ENCODE measurements around the gene LRP8.

The LRP8 gene

DNA sequence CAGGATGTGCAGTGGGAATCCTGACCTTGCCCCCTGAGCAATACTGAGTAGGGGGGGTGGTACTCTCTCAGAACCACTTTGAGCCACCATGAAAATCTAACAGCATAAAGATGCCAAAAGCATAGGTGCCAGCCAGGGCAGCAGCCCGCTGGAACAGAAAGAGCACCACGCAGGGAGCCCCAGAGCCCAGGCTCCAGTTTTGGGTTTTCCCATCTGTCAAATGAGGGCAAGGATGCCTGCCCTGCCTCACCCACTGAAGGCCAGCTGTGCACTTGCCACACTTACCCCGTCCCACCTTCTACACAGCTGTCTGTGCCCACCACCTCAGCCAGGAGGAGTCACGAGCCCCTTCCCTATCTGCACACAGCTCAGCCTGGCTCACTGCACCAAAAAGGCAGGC lies 20.8 kb downstream of the LRP8 start:
- DNase-seq: no peak

DNA sequence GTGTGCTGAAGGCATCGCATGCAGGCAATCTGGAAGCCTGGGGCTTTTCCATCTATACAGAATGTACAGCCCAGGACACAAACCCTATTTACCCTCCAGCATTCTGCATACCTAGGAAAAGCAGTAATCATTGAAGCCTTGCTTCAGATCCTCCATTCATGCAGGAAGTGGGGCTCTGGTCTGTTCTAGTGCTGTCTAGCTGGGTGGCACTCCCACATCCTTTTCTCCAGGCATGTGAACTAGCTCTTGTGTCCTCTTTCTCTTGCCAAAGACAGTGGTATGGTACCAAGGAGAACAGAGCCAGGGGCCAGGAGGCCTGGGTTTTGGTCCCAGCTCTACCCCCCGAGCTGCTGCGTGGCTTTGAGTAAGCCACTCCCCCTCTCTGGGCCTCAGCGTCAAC lies 21.7 kb downstream of the LRP8 start:
- peak in 2 of 58 donors; percentile 7 to 58 for DNase-seq

GRCh38 chr1:53305650-53306049 lies 22.2 kb downstream of the LRP8 start:
- no peak for DNase-seq

DNA sequence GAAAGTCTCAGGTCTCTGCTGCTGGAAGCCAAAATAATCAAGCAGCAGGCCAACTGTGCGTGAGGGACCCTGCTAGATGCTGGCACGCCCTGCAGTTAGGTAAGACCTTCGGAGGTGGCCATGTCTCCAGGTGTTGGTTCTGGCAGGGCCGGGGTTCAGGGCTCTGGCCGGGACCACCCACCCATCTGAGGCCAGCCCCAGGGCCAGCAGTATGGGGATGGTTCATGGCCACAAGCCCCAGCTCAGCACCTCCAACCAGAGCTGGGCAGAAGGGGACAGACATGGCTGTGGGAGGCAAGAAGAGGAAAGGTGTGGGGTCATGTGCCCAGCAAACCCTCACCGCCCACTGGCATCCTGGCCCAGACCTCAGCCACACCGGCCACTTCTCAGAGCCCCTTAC lies 23.3 kb downstream of the LRP8 start:
- no peak for DNase-seq

- DNase-seq: peak in 23 of 58 donors; percentile 9 to 61 (median 29)
Observed at GRCh38 chr1:53303726-53304515, 23.9 kb downstream of the LRP8 start.

- no peak for DNase-seq
Observed at GRCh38 chr1:53303243-53303642, 24.6 kb downstream of the LRP8 start.

- no peak for DNase-seq
Observed at GRCh38 chr1:53299233-53299632, 28.6 kb downstream of the LRP8 start.

GRCh38 chr1:53298045-53298637 lies 29.7 kb downstream of the LRP8 start:
- DNase-seq: no peak

DNA sequence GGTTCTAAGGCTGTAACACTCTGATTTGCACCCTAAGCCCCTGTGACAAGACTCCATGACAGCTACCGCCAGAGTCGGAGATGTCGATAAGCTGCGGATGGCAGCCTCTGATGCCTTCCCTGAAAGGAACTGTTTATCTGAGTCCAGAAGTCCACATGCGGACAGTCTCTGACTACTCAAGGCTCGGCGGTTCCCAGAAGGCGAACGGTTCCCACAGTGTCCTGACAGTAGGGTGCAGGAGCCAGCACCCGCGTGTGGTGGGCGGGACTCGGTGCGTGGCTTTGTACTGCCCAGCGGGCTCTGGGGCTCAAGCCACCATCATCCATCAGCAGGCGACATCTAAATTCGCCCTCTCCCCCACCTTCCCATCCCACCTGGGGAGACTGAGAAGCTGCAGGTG lies 30.7 kb downstream of the LRP8 start:
- no peak for DNase-seq

- peak in 3 of 58 donors; percentile 7 to 35 (median 19) for DNase-seq
Observed at GRCh38 chr1:53296117-53296749, 31.6 kb downstream of the LRP8 start.

GRCh38 chr1:53295726-53296116 lies 32.1 kb downstream of the LRP8 start:
- no peak for DNase-seq

- no peak for DNase-seq
Observed at GRCh38 chr1:53295295-53295694, 32.6 kb downstream of the LRP8 start.

GRCh38 chr1:53294567-53294966 lies 33.3 kb downstream of the LRP8 start:
- peak in 27 of 58 donors; percentile 10 to 72 (median 36) for DNase-seq

DNA sequence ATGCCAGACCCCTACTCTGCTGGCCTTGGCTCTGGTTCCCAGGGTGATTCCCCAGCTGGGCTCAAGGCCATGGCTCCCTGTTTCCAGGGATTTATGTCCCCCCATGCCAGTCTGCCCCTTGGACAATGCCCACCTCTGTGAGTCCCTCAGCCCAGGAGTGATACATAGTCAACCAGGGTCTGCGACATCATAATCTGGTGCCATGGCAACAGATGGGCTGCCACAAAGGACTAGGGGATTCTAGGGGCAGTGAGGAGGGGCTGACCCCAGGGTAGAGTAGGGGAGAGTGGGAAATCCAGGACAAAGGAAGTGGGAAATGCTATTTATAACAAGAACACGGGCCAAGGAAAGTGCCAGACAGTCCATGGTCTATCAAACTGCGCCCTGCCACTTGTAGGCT lies 33.8 kb downstream of the LRP8 start:
- DNase-seq: no peak

GRCh38 chr1:53293123-53293522 lies 34.7 kb downstream of the LRP8 start:
- DNase-seq: no peak

DNA sequence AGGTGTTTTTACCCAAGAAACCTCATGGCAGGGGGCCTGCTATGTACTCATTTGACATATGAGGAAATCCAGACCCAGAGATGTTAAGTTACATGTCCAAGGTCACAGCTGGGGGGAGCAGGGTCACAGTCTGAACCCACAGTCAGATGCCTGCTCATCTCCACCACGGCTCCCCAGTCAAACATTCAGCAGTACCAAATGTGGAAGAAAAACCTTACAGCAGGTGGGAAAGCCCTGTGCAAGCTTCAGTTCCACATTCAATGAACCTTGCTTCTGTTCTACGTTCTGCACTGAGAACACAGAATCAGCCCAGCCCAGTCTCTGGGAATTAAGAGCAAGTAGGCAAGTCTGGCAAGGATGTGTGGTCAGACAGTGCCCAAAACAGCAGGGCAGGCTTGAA lies 35.2 kb downstream of the LRP8 start:
- DNase-seq: no peak

DNA sequence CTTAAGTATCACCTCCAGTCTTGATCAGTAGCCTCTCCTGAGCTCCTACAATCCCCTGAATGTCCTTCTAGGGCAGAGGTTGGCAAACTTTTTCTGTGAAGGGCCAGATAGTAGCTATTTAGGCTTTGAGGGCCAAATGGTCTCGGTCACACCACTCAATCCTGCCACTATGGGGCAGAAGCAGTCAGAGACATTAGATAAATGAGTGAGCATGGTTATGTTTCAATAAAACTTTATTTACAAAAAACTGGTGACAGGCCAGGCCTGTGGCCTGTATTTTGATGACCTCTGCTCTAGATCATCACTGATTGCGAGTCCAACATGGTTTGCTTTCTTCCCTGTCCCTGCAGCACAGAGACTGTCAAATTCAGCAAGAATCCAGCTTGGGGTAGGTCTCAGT lies 36.3 kb downstream of the LRP8 start:
- no peak for DNase-seq

GRCh38 chr1:53288790-53289429 lies 39.0 kb downstream of the LRP8 start:
- no peak for DNase-seq

GRCh38 chr1:53288002-53288789 lies 39.7 kb downstream of the LRP8 start:
- DNase-seq: peak in 11 of 58 donors; percentile 13 to 37 (median 28)

- no peak for DNase-seq
Observed at GRCh38 chr1:53286955-53287354, 40.9 kb downstream of the LRP8 start.
